ENCODE results near the gene COPB1. TPM values are rescaled to one million over a fixed set of nuclear protein-coding genes. Genes with fewer than 3 reads are reported as not detected.
A peak's percentile ranks its signal among the peaks of the same experiment; 100 is the strongest.

COPB1 gene
- total RNA-seq, 3 donors from 2014 or later (not counting 1 experiment from before 2014, with no cell fraction given) = 77.1 to 83.8 (median 80.4) TPM

DNA sequence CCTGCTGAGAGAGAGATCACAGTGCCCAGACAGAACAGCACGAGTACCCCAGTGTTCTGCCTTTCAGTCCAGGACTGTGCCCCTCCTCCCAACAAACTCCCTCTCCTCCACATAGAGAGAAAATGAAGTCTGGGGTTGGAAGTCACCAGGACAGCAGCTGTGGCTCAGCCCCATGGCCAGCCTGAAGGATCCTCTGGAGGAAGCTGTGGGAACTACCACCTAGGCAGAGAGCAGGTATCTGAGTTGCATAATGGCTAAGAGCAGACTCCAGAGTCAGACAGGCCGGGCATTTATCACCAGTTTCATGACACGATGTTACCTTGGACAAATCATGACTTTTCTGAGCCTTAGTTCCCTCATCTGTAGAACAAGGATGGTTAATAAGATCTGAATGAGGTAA, 79.4 kb downstream of the COPB1 start:
- H3K27me3 ChIP-seq (ENCODE audit: control insufficient read depth, insufficient read depth, low read length) = no peaks in the 10 kb centered on the region
- no peak for DNase-seq
- no peaks in the 10 kb centered on the region for H3K36me3 Mint-ChIP-seq
- intact Hi-C loops (cut with micrococcal nuclease) = no loop called here
- H3K27ac ChIP-seq (ENCODE audit: low read length) = no peak overlapping the region
- H3K9me3 Mint-ChIP-seq = no peaks in the 10 kb centered on the region
- ATAC-seq = no peak
- H3K9me3 ChIP-seq (ENCODE audit: control insufficient read depth, insufficient read depth, low read length) = no peaks in the 10 kb centered on the region
- H3K27ac Mint-ChIP-seq = peak overlapping the region in 1 of 2 donors; percentile 61
- peaks cover 24 to 29% of the 10 kb centered on the region in 2 donors for H3K4me1 Mint-ChIP-seq
- no peaks in the 10 kb centered on the region for H3K36me3 ChIP-seq (ENCODE audit: control insufficient read depth, insufficient read depth, low read length)
- H3K4me3 Mint-ChIP-seq = no peak overlapping the region
- no peak overlapping the region for H3K4me3 ChIP-seq (ENCODE audit: low read length)
- 99% methylated on average over 3 of the region's 3 CpGs for WGBS (ENCODE audit: insufficient coverage)
- H3K4me1 ChIP-seq (ENCODE audit: control insufficient read depth, insufficient read depth, low read length) = peaks cover 19% of the 10 kb centered on the region
- H3K27me3 Mint-ChIP-seq (ENCODE audit: low read depth in 2 of 2) = peaks cover 0 to 3% of the 10 kb centered on the region in 2 donors
- TF ChIP-seq, protein P1, sequence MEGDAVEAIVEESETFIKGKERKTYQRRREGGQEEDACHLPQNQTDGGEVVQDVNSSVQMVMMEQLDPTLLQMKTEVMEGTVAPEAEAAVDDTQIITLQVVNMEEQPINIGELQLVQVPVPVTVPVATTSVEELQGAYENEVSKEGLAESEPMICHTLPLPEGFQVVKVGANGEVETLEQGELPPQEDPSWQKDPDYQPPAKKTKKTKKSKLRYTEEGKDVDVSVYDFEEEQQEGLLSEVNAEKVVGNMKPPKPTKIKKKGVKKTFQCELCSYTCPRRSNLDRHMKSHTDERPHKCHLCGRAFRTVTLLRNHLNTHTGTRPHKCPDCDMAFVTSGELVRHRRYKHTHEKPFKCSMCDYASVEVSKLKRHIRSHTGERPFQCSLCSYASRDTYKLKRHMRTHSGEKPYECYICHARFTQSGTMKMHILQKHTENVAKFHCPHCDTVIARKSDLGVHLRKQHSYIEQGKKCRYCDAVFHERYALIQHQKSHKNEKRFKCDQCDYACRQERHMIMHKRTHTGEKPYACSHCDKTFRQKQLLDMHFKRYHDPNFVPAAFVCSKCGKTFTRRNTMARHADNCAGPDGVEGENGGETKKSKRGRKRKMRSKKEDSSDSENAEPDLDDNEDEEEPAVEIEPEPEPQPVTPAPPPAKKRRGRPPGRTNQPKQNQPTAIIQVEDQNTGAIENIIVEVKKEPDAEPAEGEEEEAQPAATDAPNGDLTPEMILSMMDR (IDR thresholded peaks at IDR 0.05) = no peak

DNA sequence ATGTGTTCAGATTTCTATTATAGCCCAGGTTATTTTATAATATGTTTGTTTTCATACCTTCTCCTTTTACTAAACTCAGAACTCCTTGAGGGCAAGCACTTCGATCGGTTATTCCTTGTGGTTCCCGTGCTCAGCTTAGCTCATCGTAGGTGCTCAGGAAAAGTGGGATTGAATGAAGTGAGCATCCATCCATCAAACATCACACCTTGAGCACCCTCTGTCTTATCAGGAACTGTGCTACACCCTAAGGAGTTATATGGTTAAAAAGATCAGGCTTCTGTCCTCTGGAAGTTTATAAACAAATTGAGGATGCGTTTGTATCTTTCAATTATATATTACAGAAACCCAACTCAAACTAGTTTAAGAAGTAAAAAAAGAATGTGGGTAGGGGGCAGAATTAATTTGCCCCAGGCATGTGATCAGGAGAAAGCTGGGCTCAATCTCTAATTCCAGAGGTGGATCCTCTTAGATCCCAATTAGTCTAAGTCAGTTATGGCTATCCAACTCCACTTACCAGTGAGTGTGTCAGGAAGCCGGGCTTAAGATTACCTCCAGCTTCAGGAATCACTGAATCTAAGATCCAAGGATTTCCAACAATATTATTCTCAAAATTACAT, 80.7 kb downstream of the COPB1 start:
- TF ChIP-seq, protein P1 (IDR thresholded peaks at IDR 0.05) = no peak
- 91% methylated on average over 1 of the region's 6 CpGs for WGBS (ENCODE audit: insufficient coverage)
- Mint-ChIP-seq H3K27me3 (ENCODE audit: low read depth in 2 of 2) (peaks cover 0 to 3% of the 10 kb centered on the region in 2 donors), H3K9me3 (no peaks in the 10 kb centered on the region), H3K4me1 (peaks cover 37 to 42% of the 10 kb centered on the region in 2 donors), H3K27ac (peak overlapping the region in 1 of 2 donors; percentile 61), H3K36me3 (no peaks in the 10 kb centered on the region), H3K4me3 (no peak overlapping the region)
- Histone ChIP-seq H3K4me1 (ENCODE audit: control insufficient read depth, insufficient read depth, low read length) (peaks cover 28% of the 10 kb centered on the region), H3K27me3 (ENCODE audit: control insufficient read depth, insufficient read depth, low read length) (no peaks in the 10 kb centered on the region), H3K27ac (ENCODE audit: low read length) (no peak overlapping the region), H3K4me3 (ENCODE audit: low read length) (no peak overlapping the region), H3K9me3 (ENCODE audit: control insufficient read depth, insufficient read depth, low read length) (no peaks in the 10 kb centered on the region), H3K36me3 (ENCODE audit: control insufficient read depth, insufficient read depth, low read length) (no peaks in the 10 kb centered on the region)
- DNase-seq (peak in 1 of 2 donors; percentile 27), ATAC-seq (no peak)
- intact Hi-C loops (cut with micrococcal nuclease) = no loop called here

DNA sequence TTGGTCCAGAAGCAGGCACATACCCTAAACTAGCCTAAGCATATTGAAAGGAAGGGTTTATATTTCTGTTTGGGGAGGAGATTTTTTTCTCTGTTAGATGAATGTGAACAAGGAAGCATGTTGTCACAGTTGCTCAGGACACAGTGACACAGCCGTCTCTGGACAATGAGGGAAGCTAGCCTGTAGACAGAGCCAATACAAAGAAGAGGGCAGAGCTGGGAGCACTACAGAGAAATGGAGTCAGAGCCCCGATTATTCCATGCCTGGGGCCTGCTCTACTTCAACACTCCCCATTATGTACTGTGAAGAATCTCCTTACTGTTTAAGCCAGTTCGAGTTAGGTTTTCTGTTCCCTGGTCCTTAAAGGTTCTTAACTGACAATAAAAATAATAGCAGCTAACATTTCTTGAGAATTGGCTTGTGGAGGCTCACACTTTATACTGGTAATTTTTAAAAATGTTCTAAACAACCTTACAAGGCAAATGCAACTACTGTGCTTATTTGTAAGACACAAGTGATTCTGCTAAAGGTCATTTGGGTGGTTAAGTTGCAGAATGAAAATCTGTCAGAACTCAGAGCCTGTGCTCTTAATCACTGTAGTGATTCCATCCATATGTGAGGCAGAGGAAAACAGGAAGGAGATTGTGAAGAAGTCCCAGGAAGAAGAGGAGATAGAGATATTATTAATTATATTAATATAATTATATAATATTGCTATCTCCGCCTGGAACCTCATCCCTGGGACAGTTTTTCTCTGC, 81.8 kb downstream of the COPB1 start:
- DNase-seq (no peak), ATAC-seq (no peak)
- no peaks in the 10 kb centered on the region for H3K36me3 ChIP-seq (ENCODE audit: control insufficient read depth, insufficient read depth, low read length)
- Mint-ChIP-seq H3K27ac (peak overlapping the region in 1 of 2 donors; percentile 95), H3K4me1 (peaks cover 47 to 53% of the 10 kb centered on the region in 2 donors), H3K4me3 (no peak overlapping the region), H3K36me3 (no peaks in the 10 kb centered on the region), H3K27me3 (ENCODE audit: low read depth in 2 of 2) (peaks cover 0 to 3% of the 10 kb centered on the region in 2 donors), H3K9me3 (no peaks in the 10 kb centered on the region)
- TF ChIP-seq, protein P1 (IDR thresholded peaks at IDR 0.05) = no peak
- no peak overlapping the region for H3K4me3 ChIP-seq (ENCODE audit: low read length)
- peaks cover 27% of the 10 kb centered on the region for H3K4me1 ChIP-seq (ENCODE audit: control insufficient read depth, insufficient read depth, low read length)
- H3K27me3 ChIP-seq (ENCODE audit: control insufficient read depth, insufficient read depth, low read length) = no peaks in the 10 kb centered on the region
- no peak overlapping the region for H3K27ac ChIP-seq (ENCODE audit: low read length)
- WGBS (ENCODE audit: insufficient coverage) = 95% methylated on average over 4 of the region's 4 CpGs
- H3K9me3 ChIP-seq (ENCODE audit: control insufficient read depth, insufficient read depth, low read length) = no peaks in the 10 kb centered on the region
- intact Hi-C loops (cut with micrococcal nuclease) = no loop called here
